Measurements from ENCODE around the gene TOB1. TPM values are rescaled to one million over a fixed set of nuclear protein-coding genes. Genes with fewer than 3 reads are reported as not detected.

TOB1 gene
- total RNA-seq, 1 experiment from 2014 or later: 12.4 TPM

- Histone ChIP-seq H3K36me3 (no peaks in the 10 kb centered on the region), H3K27me3 (0 out of 2 replicates have a peak, but pooled peaks cover 11% of the 10 kb centered on the region), H3K4me1 (peaks cover 8% of the 10 kb centered on the region; the same call in 1 of the 2 replicates), H3K9me3 (replicated peaks) (no peaks in the 10 kb centered on the region), H3K4me3 (no peak overlapping the region), H3K27ac (no peak overlapping the region)
- DNase-seq: no peak
Observed at GRCh38 chr17:50837286-50837979, 28.7 kb downstream of the TOB1 start.

GRCh38 chr17:50836826-50837225, 29.3 kb downstream of the TOB1 start:
- no peak for DNase-seq
- Histone ChIP-seq H3K27ac (no peak overlapping the region), H3K9me3 (replicated peaks) (no peaks in the 10 kb centered on the region), H3K4me1 (peaks cover 8% of the 10 kb centered on the region; the same call in 1 of the 2 replicates), H3K4me3 (no peak overlapping the region), H3K36me3 (no peaks in the 10 kb centered on the region), H3K27me3 (0 out of 2 replicates have a peak, but pooled peaks cover 11% of the 10 kb centered on the region)

GRCh38 chr17:50835301-50836234, 30.6 kb downstream of the TOB1 start, which contains the start of gene WFIKKN2:
WFIKKN2 (plus strand) TSS chr17:50835586; CDS start chr17:50835938, 352 bp downstream.
- H3K36me3 ChIP-seq: no peaks in the 10 kb centered on the region
- 0 out of 2 replicates have a peak, but pooled peaks cover 11% of the 10 kb centered on the region for H3K27me3 ChIP-seq
- DNase-seq: no peak
- no peaks in the 10 kb centered on the region for H3K9me3 ChIP-seq (replicated peaks)
- H3K4me1 ChIP-seq: peaks cover 8% of the 10 kb centered on the region; the same call in 1 of the 2 replicates
- H3K4me3 ChIP-seq: peak within 1 kb of the TSS; percentile 51
- H3K27ac ChIP-seq: no peak within 1 kb of the TSS

DNA sequence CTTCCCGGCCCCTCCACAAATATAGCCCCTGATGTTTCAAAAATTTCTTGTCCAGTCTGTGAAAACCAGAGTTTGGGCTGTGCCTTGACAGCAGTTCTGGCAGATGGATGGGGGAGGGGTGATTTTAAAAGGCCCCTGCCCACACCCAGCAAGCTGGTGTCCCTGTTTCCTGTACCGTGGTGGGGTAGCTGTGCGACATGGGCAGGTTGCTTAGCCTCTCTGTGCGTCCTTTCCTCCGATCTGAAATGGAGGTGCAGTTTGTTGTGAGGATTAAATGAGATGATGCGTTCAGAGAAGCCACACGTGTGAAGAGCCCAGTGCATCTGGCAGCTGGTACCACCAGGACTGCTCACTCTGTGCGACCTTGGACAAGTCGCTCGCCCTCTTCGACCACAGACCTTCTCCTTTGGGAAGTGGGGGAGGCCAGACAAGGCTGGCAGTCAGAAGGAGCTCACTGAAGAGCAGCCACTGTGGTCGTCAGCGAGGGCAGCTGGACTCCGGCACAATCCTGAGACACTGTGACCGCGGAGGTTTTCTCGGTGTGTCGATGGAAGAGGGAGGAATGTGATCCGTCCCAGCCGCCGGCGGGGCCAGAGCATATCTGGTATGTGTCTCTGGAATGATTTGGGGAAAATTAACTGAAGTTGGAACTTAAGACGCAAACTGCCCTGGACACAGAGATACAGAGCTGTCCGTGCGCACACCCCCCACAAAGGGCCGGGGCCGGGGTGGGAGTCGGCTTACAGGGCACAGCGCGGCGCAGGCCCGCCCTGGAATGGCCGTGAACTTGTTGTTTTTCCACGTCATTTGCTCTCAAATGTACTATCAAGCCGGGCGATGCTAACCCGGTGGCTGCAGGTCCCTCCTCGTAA, 31.5 kb downstream of the TOB1 start:
- Histone ChIP-seq H3K4me3 (peak overlapping the region; percentile 51), H3K36me3 (no peaks in the 10 kb centered on the region), H3K27ac (no peak overlapping the region), H3K4me1 (peaks cover 8% of the 10 kb centered on the region; the same call in 1 of the 2 replicates), H3K27me3 (0 out of 2 replicates have a peak, but pooled peaks cover 11% of the 10 kb centered on the region), H3K9me3 (replicated peaks) (no peaks in the 10 kb centered on the region)
- DNase-seq: peak; percentile 51 to 63

GRCh38 chr17:50833510-50834428, 32.4 kb downstream of the TOB1 start:
- H3K4me3 ChIP-seq: peak overlapping the region; percentile 51
- DNase-seq: peak in 1 of 2 experiments; percentile 42
- H3K36me3 ChIP-seq: no peaks in the 10 kb centered on the region
- 0 out of 2 replicates have a peak, but pooled peaks cover 11% of the 10 kb centered on the region for H3K27me3 ChIP-seq
- no peaks in the 10 kb centered on the region for H3K9me3 ChIP-seq (replicated peaks)
- peaks cover 8% of the 10 kb centered on the region; the same call in 1 of the 2 replicates for H3K4me1 ChIP-seq
- H3K27ac ChIP-seq: no peak overlapping the region

DNA sequence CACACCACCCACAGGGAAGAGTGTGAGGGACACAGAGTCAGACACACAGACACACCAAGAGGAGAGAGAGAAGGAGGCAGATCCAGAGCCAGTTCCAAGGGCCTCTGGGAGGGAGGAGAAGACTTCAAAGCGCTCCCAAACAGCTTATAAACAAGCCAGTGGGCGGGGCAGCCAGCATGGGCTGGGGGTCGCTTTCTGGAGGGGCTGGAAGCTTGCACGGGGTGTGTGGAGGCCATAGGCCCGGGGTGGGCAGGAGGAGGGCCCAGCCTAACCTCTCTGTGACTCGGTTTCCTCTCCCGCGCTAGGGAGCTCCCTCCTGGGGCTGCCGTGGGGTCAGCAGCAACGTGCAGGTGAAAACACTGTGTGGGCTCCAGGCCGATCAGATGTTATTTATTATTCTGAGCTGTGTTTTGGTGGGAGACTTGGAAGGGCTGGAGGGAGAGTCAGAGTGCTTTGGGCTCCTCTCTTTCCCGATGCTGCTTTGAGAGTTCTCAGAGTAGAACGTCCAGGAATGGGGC, 33.2 kb downstream of the TOB1 start:
- DNase-seq: no peak

GRCh38 chr17:50832267-50832863, 33.8 kb downstream of the TOB1 start:
- Histone ChIP-seq H3K36me3 (no peaks in the 10 kb centered on the region), H3K27me3 (0 out of 2 replicates have a peak, but pooled peaks cover 11% of the 10 kb centered on the region), H3K4me1 (peaks cover 8% of the 10 kb centered on the region; the same call in 1 of the 2 replicates), H3K4me3 (no peak overlapping the region), H3K27ac (no peak overlapping the region), H3K9me3 (replicated peaks) (no peaks in the 10 kb centered on the region)
- DNase-seq: no peak

More for the DNA sequence above, 33.2 kb downstream of the TOB1 start:
- Histone ChIP-seq H3K9me3 (replicated peaks) (no peaks in the 10 kb centered on the region), H3K27me3 (0 out of 2 replicates have a peak, but pooled peaks cover 11% of the 10 kb centered on the region), H3K36me3 (no peaks in the 10 kb centered on the region), H3K4me3 (no peak overlapping the region), H3K27ac (no peak overlapping the region), H3K4me1 (peaks cover 8% of the 10 kb centered on the region; the same call in 1 of the 2 replicates)

GRCh38 chr17:50831471-50831928, 34.7 kb downstream of the TOB1 start:
- H3K27me3 ChIP-seq: 0 out of 2 replicates have a peak, but pooled peaks cover 11% of the 10 kb centered on the region
- H3K36me3 ChIP-seq: no peaks in the 10 kb centered on the region
- H3K4me1 ChIP-seq: peaks cover 8% of the 10 kb centered on the region; the same call in 1 of the 2 replicates
- DNase-seq: no peak
- no peak overlapping the region for H3K27ac ChIP-seq
- H3K4me3 ChIP-seq: no peak overlapping the region
- H3K9me3 ChIP-seq (replicated peaks): no peaks in the 10 kb centered on the region

DNA sequence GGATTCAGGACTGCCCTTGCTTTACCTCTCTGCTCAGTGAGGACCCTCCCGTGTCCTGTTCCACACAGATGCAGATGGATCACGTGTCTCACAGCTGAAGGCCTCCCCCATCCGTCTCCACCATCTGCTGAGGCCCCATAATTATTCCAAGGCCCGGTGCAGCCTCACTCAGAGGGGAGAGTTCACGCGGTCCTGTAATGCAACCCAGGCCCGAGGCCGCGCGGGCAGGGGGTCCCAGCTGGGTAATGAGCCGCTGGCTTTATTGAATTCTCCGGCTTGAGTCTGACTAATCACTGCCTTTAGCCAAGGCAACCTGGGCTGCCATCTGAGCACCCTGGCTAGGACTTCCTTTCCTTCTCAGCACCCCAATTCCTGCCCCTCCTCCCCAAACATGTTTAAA, 35.2 kb downstream of the TOB1 start:
- DNase-seq: no peak
- peaks cover 8% of the 10 kb centered on the region; the same call in 1 of the 2 replicates for H3K4me1 ChIP-seq
- no peak overlapping the region for H3K4me3 ChIP-seq
- no peak overlapping the region for H3K27ac ChIP-seq
- no peaks in the 10 kb centered on the region for H3K9me3 ChIP-seq (replicated peaks)
- H3K36me3 ChIP-seq: no peaks in the 10 kb centered on the region
- 0 out of 2 replicates have a peak, but pooled peaks cover 11% of the 10 kb centered on the region for H3K27me3 ChIP-seq

DNA sequence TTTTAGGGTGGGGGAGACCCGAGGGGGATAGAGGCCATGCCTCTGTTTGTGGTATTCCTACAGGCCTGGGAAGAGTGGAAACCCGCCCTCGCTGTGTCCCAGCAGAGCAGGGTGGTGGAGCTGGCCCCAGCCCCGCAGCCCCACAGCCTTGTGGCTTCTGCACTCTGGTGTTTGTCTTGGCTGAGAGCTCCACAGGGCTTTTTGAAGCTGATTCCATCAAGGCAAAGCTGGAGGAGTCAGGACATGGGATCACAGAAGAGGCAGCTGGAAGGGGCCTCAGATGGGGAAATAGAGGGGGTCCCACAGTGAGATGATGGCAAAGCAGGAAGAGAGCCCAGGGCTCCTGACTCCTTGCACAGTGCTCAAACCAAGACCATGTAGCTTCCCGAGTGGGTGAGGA, 35.8 kb downstream of the TOB1 start:
- Histone ChIP-seq H3K4me3 (no peak overlapping the region), H3K9me3 (replicated peaks) (no peaks in the 10 kb centered on the region), H3K27me3 (0 out of 2 replicates have a peak, but pooled peaks cover 11% of the 10 kb centered on the region), H3K4me1 (peaks cover 8% of the 10 kb centered on the region; the same call in 1 of the 2 replicates), H3K27ac (no peak overlapping the region), H3K36me3 (no peaks in the 10 kb centered on the region)
- no peak for DNase-seq

- no peak for DNase-seq
- Histone ChIP-seq H3K4me1 (peaks cover 5% of the 10 kb centered on the region; the same call in 1 of the 2 replicates), H3K4me3 (no peak overlapping the region), H3K9me3 (replicated peaks) (no peaks in the 10 kb centered on the region), H3K27ac (no peak overlapping the region), H3K36me3 (no peaks in the 10 kb centered on the region), H3K27me3 (0 out of 2 replicates have a peak, but pooled peaks cover 11% of the 10 kb centered on the region)
Observed at GRCh38 chr17:50829332-50829731, 36.8 kb downstream of the TOB1 start.

DNA sequence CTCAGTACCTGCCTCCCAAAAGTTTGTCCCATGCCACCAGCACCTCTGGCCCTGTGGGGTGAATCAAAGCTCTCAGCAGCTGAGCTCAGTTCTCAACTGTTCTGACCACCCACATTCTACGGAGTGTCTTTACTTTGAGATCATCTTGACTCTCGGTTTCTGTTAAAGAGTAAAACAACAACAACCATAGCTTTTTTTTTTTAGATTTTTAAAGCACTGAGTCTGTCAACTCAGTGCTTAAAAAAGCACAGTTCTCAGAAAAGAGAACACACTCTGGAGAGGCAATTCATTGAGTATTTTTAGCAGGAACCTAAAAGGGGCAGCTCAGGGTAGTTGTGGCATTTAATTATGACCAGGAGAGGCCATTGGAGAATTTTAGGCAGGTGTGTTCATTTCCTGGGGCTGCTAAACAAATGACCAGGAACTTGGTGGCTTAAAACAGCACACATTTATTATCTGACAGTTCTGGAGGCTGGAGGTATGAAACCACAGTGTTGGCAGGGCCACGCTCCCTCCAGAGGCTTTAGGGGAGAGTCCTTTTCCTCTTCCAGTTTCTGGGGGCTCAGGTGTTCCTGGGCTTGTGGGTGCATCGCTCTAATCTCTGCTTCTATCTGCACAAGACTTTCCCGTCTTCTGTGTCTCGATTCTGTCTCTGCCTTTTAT, 37.5 kb downstream of the TOB1 start:
- Histone ChIP-seq H3K4me3 (no peak overlapping the region), H3K27me3 (0 out of 2 replicates have a peak, but pooled peaks cover 7% of the 10 kb centered on the region), H3K36me3 (no peaks in the 10 kb centered on the region), H3K4me1 (peaks cover 3% of the 10 kb centered on the region; the same call in 1 of the 2 replicates), H3K9me3 (replicated peaks) (no peaks in the 10 kb centered on the region), H3K27ac (no peak overlapping the region)
- DNase-seq: no peak
